Right atrium auricular region (tissue), 2 donors: ENCODE results near the gene PSMD11. TPM values are rescaled to one million over a fixed set of nuclear protein-coding genes. Genes with fewer than 3 reads are reported as not detected.
"Not testable (repeated sequence)": the region's sequence is repeated elsewhere in the genome, so short reads cannot be mapped to it uniquely, and the experiment has no call there.

Experiments used
- DNase-seq: peaks from one replicate; pipeline ENCODE4 v3.0.0-alpha.2; 2019; ENCODE audit warnings: low spot score
- H3K27ac ChIP-seq, 2 donors: fragments of 200-600 bp; sonication (generic); 1 replicate in 1 of 2; 2 replicates in 1 of 2; pipeline ENCODE4 v1.5.1; 2016 to 2019
- H3K27me3 ChIP-seq, 2 donors: fragments of 200-600 bp; sonication (generic); one replicate each; pipeline versions ENCODE4 v1.5.1 to v1.6.0; 2017 to 2019
- H3K36me3 ChIP-seq: fragments of 200-600 bp; sonication (generic); one replicate; pipeline ENCODE4 v1.5.1; 2016
- H3K4me1 ChIP-seq, 2 donors: fragments of 200-600 bp; sonication (generic); one replicate each; pipeline versions ENCODE4 v1.5.1 to v1.6.0; 2017 to 2019
- H3K4me3 ChIP-seq, 2 donors: fragments of 200-600 bp; sonication (generic); 1 replicate in 1 of 2; 2 replicates in 1 of 2; pipeline ENCODE4 v1.5.1; 2017 to 2019; ENCODE audit warnings: mild to moderate bottlenecking in 1 of 2, moderate library complexity in 1 of 2
- H3K9me3 ChIP-seq, 2 donors: fragments of 200-600 bp; sonication (generic); one replicate each; pipeline ENCODE4 v1.5.1; 2019
- CTCF ChIP-seq, 2 donors: fragments of 200-600 bp; sonication (generic); IDR thresholded peaks; one replicate each; pipeline ENCODE4 v1.5.1; 2019; ENCODE audit warnings: antibody characterized with exemption in 2 of 2
- total RNA-seq, 2 donors: library from RNA; depleted of rRNA; stranded (reverse); fragments of >200 nt; gene quantifications; one replicate each; pipeline ENCODE4 v1.1.0, GENCODE V29; 2016

Gene PSMD11
- total RNA-seq, 2 donors from 2014 or later: 42.2 to 43.8 TPM

- no peaks in the 10 kb centered on the region for H3K27me3 ChIP-seq
- no peaks in the 10 kb centered on the region for H3K36me3 ChIP-seq
- no peak for TF ChIP-seq CTCF (IDR thresholded peaks at IDR 0.05)
- DNase-seq: no peak
- H3K4me1 ChIP-seq: peaks cover 0 to 42% of the 10 kb centered on the region in 2 donors
- no peaks in the 10 kb centered on the region for H3K9me3 ChIP-seq
- H3K4me3 ChIP-seq: no peak overlapping the region
- H3K27ac ChIP-seq: no peak overlapping the region
Measured at GRCh38 chr17:32520737-32521404, 76.6 kb downstream of the PSMD11 start.

- Histone ChIP-seq H3K9me3 (no peaks in the 10 kb centered on the region), H3K4me1 (peaks cover 0 to 28% of the 10 kb centered on the region in 2 donors), H3K27ac (no peak overlapping the region), H3K36me3 (no peaks in the 10 kb centered on the region), H3K27me3 (no peaks in the 10 kb centered on the region), H3K4me3 (no peak overlapping the region)
- no peak for TF ChIP-seq CTCF (IDR thresholded peaks at IDR 0.05)
- no peak for DNase-seq
Measured at GRCh38 chr17:32523017-32523680, 78.8 kb downstream of the PSMD11 start.

- H3K27ac ChIP-seq: no peak overlapping the region
- no peaks in the 10 kb centered on the region for H3K27me3 ChIP-seq
- H3K4me3 ChIP-seq: no peak overlapping the region
- no peak for DNase-seq
- TF ChIP-seq CTCF (IDR thresholded peaks at IDR 0.05): no peak
- H3K36me3 ChIP-seq: no peaks in the 10 kb centered on the region
- no peaks in the 10 kb centered on the region for H3K9me3 ChIP-seq
- peaks cover 0 to 22% of the 10 kb centered on the region in 2 donors for H3K4me1 ChIP-seq
Measured at GRCh38 chr17:32523827-32524552, 79.7 kb downstream of the PSMD11 start.

GRCh38 chr17:32524553-32524880 lies 80.2 kb downstream of the PSMD11 start:
- H3K27me3 ChIP-seq, H3K27ac ChIP-seq, H3K36me3 ChIP-seq, H3K4me3 ChIP-seq, DNase-seq, H3K9me3 ChIP-seq: not testable (repeated sequence)
- peaks cover 0 to 19% of the 10 kb centered on the region in 2 donors for H3K4me1 ChIP-seq

GRCh38 chr17:32525122-32525521 lies 80.8 kb downstream of the PSMD11 start:
- no peak for DNase-seq
- no peak overlapping the region for H3K4me3 ChIP-seq
- H3K4me1 ChIP-seq: peaks cover 0 to 13% of the 10 kb centered on the region in 2 donors
- TF ChIP-seq CTCF (IDR thresholded peaks at IDR 0.05): no peak
- no peaks in the 10 kb centered on the region for H3K27me3 ChIP-seq
- H3K36me3 ChIP-seq: no peaks in the 10 kb centered on the region
- H3K9me3 ChIP-seq: no peaks in the 10 kb centered on the region
- H3K27ac ChIP-seq: no peak overlapping the region

- DNase-seq: no peak
- TF ChIP-seq CTCF (IDR thresholded peaks at IDR 0.05): no peak
- no peaks in the 10 kb centered on the region for H3K27me3 ChIP-seq
- H3K4me3 ChIP-seq: no peak overlapping the region
- no peaks in the 10 kb centered on the region for H3K36me3 ChIP-seq
- H3K27ac ChIP-seq: no peak overlapping the region
- no peaks in the 10 kb centered on the region for H3K9me3 ChIP-seq
- H3K4me1 ChIP-seq: peaks cover 0 to 6% of the 10 kb centered on the region in 2 donors
Measured at GRCh38 chr17:32527146-32527545, 82.8 kb downstream of the PSMD11 start.
